Measurements from ENCODE around the gene C5orf47. TPM values are rescaled to one million over a fixed set of nuclear protein-coding genes. Genes with fewer than 3 reads are reported as not detected.

The C5orf47 gene
- total and polyA plus RNA-seq, 7 donors = 0.01 to 0.49 (median 0.14) TPM; not detected in 2

GRCh38 chr5:173981185-173981761 lies 7.7 kb upstream of the C5orf47 start:
- intact Hi-C loops (cut with DNase I) = loop anchor here (5.0 to 10.0 kb wide), 2 partner anchors 686 to 689 kb away; no protein-coding TSS in a partner anchor
- TF ChIP-seq CTCF (IDR thresholded peaks at IDR 0.05) = no peak
- no peak for DNase-seq
- Histone ChIP-seq H3K36me3 (ENCODE audit: insufficient read depth in 1 of 2, low read depth in 1 of 2) (no peaks in the 10 kb centered on the region), H3K27ac (no peak overlapping the region), H3K9me3 (no peaks in the 10 kb centered on the region), H3K4me3 (no peak overlapping the region), H3K4me1 (no peaks in the 10 kb centered on the region), H3K27me3 (ENCODE audit: insufficient read depth in 3 of 3, low read length in 2 of 3) (peaks cover 0 to 2% (median 0%) of the 10 kb centered on the region in 3 donors)
- whole genome bisulfite sequencing, 3 donors = 67 to 80% (median 72%) methylated on average over 5 of the region's 5 CpGs
- ATAC-seq = no peak

- DNase-seq = no peak
- no peak overlapping the region for H3K4me3 ChIP-seq
- ATAC-seq = peak; percentile 42 to 76 (median 74)
- H3K27me3 ChIP-seq (ENCODE audit: insufficient read depth in 3 of 3, low read length in 2 of 3) = peaks cover 0 to 2% (median 0%) of the 10 kb centered on the region in 3 donors
- no peaks in the 10 kb centered on the region for H3K9me3 ChIP-seq
- TF ChIP-seq CTCF (IDR thresholded peaks at IDR 0.05) = peak; percentile 47
- no peaks in the 10 kb centered on the region for H3K36me3 ChIP-seq (ENCODE audit: insufficient read depth in 1 of 2, low read depth in 1 of 2)
- 44 to 51% (median 47%) methylated on average over 4 of the region's 4 CpGs for WGBS, 3 donors
- no peaks in the 10 kb centered on the region for H3K4me1 ChIP-seq
- H3K27ac ChIP-seq = no peak overlapping the region
- intact Hi-C loops (cut with DNase I) = loop anchor here (5.0 to 10.0 kb wide), 2 partner anchors 689 to 692 kb away; no protein-coding TSS in a partner anchor
Measured at GRCh38 chr5:173984218-173984617, 4.8 kb upstream of the C5orf47 start.

- Histone ChIP-seq H3K27me3 (ENCODE audit: insufficient read depth in 3 of 3, low read length in 2 of 3) (peaks cover 0 to 2% (median 0%) of the 10 kb centered on the region in 3 donors), H3K4me1 (no peaks in the 10 kb centered on the region), H3K4me3 (no peak overlapping the region), H3K9me3 (no peaks in the 10 kb centered on the region), H3K36me3 (ENCODE audit: insufficient read depth in 1 of 2, low read depth in 1 of 2) (no peaks in the 10 kb centered on the region), H3K27ac (no peak overlapping the region)
- TF ChIP-seq CTCF (IDR thresholded peaks at IDR 0.05) = no peak
- ATAC-seq = no peak
- intact Hi-C loops (cut with DNase I) = loop anchor here in 1 of 2 donors (10.0 kb wide), 1 partner anchor 695 kb away; no protein-coding TSS in a partner anchor
- 94% methylated on average over 38 to 41 of the region's 41 CpGs for WGBS, 3 donors
- DNase-seq = no peak
Measured at GRCh38 chr5:173989432-173990082, 587 bp downstream of the C5orf47 start.

- no peak for TF ChIP-seq CTCF (IDR thresholded peaks at IDR 0.05)
- no peaks in the 10 kb centered on the region for H3K36me3 ChIP-seq (ENCODE audit: insufficient read depth in 1 of 2, low read depth in 1 of 2)
- H3K27me3 ChIP-seq (ENCODE audit: insufficient read depth in 3 of 3, low read length in 2 of 3) = peaks cover 0 to 8% (median 2%) of the 10 kb centered on the region in 3 donors
- no peak overlapping the region for H3K27ac ChIP-seq
- no peak overlapping the region for H3K4me3 ChIP-seq
- H3K9me3 ChIP-seq = no peaks in the 10 kb centered on the region
- ATAC-seq (no peak), DNase-seq (no peak)
- intact Hi-C loops (cut with DNase I) = no loop called here
- H3K4me1 ChIP-seq = no peaks in the 10 kb centered on the region
- 75 to 79% (median 79%) methylated on average over 4 of the region's 4 CpGs for WGBS, 3 donors
Measured at GRCh38 chr5:173997331-173997730, 8.4 kb downstream of the C5orf47 start.

Data from psoas muscle (tissue), 8 donors.